ENCODE results near the gene IRX2.

Gene IRX2

DNA sequence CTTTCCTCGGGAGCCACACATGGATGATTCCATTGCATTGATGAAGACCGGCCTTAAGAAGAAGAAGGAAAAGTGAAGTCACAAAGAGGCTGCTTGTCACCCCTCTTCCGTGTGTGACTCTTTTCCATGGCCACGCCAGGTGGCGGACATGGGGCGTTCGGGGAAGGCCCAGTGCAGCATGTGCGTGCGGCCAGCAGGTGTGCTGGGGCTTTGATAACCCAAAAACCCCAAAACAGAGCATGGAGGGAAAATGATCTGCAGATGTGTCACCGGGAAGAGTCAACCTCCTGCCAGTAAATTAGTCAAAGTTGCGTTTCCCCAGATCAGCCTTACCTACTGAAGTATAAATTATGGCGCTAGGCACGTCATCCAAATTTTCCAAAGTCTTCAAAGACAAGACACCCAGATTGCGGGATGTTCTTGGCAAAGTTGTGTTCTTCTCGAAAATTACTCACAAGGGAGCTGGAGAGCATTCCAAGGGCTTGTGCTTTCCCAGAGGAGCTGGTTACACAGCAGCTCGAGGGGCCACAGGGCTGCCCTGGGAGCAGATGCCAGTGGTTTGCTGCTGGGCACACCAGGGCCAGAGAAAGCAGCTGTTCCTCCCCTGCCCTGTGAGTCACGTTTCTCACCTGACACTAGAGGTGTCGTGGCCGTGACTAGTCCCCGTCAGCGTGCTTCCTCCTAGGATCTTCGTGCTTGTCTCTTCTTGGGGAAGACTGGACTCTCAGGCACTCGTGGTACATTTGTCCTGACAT, 53.9 kb downstream of the IRX2 start:
- no peak for DNase-seq (ENCODE audit: low spot score)

DNA sequence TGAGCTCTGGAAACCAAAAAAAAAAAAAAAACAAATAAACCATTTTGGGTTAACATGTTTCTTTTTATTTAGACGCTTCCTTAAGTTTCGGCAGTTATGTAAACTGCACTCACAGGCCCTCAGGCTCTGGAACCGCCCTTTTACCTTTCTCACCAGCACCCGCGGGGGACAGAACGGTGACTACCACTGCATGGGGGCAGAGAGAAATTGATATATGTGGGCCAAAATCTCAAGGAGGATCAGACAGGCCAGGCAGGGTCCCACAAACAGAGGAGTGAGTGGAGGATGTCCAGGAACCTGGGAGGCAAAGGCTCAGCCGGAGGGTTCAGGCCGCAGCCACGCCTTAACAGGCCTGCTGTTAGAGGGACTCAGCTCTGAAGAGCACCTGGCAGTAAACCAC, 54.4 kb downstream of the IRX2 start:
- DNase-seq (ENCODE audit: low spot score), result no peak

Data from SK-N-DZ (cell line).